GM12891 (cell line): ENCODE data around the gene GNS.
"Not testable (repeated sequence)": the region's sequence is repeated elsewhere in the genome, so short reads cannot be mapped to it uniquely, and the experiment has no call there.

Source experiments
- DNase-seq: peaks from one replicate; pipeline ENCODE4 v3.0.0; 2011; ENCODE audit warnings: low spot score; ENCODE audit not compliant: insufficient read length
- FAIRE-seq: peaks from 2 replicates; lab custom pipeline; 2011; peaks lifted over from hg19 to GRCh38; lab: Jason Lieb, UNC
- PAX5 ChIP-seq: IDR thresholded peaks from 2 replicates; pipeline ENCODE4 v1.6.1; 2011; ENCODE audit warnings: low read length, moderate library complexity, mild to moderate bottlenecking; ENCODE audit not compliant: insufficient read depth, severe bottlenecking
- POLR2A ChIP-seq: IDR thresholded peaks from 2 replicates; pipeline ENCODE4 v1.6.1; 2011; ENCODE audit warnings: low read depth, low read length, control low read depth
- POLR2AphosphoS5 ChIP-seq: IDR thresholded peaks from 2 replicates; pipeline ENCODE4 v1.6.1; 2011; ENCODE audit warnings: low read depth, low read length, control low read depth
- POU2F2 ChIP-seq: IDR thresholded peaks from 2 replicates; pipeline ENCODE4 v1.6.1; 2011; ENCODE audit warnings: low read depth, mild to moderate bottlenecking, control low read depth, low read length, moderate library complexity
- SPI1 ChIP-seq: IDR thresholded peaks from 2 replicates; pipeline ENCODE4 v1.6.1; 2011; ENCODE audit warnings: low read depth, low read length, control low read depth
- TAF1 ChIP-seq: IDR thresholded peaks from 2 replicates; pipeline ENCODE4 v1.6.1; 2011; ENCODE audit warnings: low read depth, low read length, control low read depth

Gene GNS

DNA sequence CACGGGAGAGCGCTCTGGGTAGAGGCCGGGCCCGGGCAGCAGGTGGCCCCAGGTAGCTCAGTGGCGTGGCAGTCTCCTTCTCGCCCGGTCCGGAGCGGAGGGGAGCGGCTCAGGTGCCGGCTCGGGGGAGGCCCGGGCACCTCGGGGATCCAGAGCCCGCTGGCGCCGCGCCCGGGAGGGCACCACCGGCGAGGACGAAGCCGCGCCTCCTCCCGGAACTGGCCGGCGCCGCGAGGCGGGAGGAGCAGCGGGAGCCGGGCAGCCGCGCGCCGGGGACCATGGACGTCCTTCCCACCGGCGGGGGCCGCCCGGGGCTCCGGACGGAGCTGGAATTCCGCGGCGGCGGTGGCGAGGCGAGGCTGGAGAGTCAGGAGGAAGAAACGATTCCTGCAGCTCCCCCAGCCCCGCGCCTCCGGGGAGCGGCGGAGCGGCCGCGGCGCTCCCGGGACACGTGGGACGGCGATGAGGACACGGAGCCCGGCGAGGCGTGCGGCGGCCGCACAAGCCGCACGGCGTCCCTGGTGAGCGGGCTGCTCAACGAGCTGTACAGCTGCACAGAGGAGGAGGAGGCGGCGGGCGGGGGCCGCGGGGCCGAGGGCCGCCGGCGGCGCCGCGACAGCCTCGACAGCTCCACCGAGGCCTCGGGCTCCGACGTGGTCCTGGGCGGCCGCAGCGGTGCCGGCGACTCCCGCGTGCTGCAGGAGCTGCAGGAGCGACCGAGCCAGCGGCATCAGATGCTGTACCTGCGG, 21.5 kb upstream of the GNS start:
- TF ChIP-seq POLR2A (no peak), POU2F2 (no peak), TAF1 (no peak), SPI1 (no peak), POLR2AphosphoS5 (no peak), PAX5 (no peak)
- no peak for FAIRE-seq
- peak; percentile 30 for DNase-seq

DNA sequence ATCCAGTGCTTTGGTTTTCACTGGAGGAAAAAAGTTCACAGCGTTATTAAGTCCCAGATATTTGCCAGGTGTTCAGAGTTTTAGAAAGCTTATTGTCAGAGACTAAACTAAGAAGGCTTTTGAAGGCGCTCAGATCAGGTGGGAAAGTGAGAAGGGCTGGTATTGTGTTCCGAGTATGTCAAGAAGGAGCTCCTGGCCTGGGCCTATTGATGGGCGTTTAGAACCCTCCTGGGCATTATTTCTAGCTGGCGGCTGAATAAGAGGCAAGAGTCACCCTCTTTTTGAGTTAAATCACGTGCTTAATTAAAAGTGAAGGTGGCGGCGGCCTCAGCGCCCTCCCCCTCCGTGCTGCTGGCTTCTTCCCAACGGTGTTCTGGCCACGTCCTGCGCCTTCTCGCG, 20.9 kb upstream of the GNS start:
- DNase-seq (no peak), FAIRE-seq (no peak)
- TF ChIP-seq POU2F2, result no peak

DNA sequence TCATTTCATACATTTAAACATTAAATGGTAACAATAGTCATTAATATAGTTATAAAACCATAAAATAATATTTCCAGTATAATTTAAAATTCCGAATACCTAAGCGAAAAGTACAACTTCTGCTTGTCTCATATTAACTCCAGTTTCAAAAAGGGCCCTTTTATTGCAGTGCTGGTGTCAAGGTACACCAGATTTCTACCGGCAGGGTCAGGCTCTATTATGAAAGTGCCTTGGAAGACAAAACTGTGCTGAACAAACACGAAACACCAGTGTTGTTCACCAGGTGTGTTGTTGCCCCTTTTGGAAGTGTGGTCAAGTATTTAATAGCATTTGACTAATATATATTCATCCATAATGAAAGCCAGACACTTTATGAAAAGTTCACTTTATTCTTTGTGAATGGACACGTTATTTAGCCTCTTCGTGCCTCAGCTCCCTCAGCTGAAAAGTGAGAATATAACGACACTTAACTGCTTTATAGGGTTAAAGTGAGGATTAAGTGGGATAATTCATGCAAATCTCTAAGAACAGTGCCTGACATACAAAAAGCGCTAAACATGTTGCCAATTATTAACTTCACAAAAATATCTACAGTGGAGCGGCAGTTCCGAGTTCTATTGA, 20.3 kb upstream of the GNS start:
- no peak for DNase-seq
- TF ChIP-seq POLR2AphosphoS5 (no peak), PAX5 (no peak), POLR2A (no peak), POU2F2 (no peak), SPI1 (no peak), TAF1 (no peak)
- no peak for FAIRE-seq

DNA sequence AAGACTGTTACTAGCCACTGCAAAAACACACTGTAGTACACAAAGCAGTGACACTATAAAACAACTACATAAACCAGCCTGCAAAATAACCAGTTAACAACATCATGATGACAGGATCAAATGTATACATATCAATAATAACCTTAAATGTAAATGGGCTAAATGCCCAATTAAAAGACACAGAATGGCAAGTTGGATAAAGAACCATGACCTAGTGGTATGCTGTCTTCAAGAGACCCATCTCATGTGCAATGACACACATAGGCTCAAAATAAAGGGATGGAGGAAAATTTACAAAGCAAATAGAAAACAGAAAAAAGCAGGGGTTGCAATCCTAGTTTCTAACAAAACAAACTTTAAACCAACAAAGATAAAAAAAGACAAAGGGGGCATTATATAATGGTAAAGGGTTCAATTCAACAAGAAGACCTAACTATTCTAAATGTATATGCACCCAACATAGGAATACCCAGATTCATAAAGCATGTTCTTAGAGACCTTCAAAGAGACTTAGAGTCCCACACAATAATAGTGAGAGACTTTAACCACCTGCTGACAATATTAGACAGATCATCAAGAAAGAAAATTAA, 16.0 kb upstream of the GNS start:
- DNase-seq, FAIRE-seq: not testable (repeated sequence)

DNA sequence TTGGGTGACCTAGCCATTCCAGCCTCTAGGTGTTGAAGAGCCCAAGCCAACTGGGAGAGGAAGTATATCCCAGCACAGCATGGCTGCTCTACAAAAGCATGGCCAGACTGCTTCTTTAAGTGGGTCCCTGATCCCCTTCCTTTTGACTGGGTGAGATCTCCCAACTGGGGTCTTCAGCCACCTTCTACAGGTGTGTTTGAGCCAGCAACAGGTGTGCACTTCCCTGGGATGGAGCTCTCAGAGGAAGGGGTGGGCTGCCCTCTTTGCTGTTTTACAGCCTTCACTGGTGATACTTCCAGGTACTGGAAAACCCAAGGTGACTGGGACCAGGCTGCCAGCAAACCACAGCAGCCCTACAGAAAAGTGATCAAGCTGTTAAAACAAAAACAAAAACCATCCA, 14.2 kb upstream of the GNS start:
- TF ChIP-seq POU2F2 (no peak), PAX5 (no peak), TAF1 (no peak), POLR2A (no peak), POLR2AphosphoS5 (no peak), SPI1 (no peak)
- no peak for FAIRE-seq
- DNase-seq, result no peak

DNA sequence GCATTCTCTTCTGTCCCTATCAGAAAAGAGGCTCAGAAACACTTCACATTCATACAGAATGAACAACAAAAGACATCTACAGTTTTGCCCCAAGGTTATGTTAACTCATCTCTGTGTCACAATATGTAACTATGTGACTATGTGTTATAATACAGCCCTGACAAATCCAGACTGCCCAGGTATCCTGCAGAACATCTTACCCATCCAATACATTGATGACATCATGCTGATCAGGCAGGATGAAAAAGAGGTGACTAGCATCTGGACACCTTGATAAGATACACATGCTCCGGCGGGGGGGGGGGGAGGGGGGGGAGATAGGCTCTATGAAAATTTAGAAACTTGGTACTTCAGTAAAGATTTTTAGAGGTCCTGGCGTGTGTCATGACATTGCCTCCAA, 8.3 kb upstream of the GNS start:
- TF ChIP-seq POLR2AphosphoS5, result no peak
- no peak for TF ChIP-seq PAX5
- TF ChIP-seq POU2F2, result no peak
- no peak for TF ChIP-seq TAF1
- no peak for TF ChIP-seq POLR2A
- no peak for TF ChIP-seq SPI1
- DNase-seq (no peak), FAIRE-seq (no peak)

DNA sequence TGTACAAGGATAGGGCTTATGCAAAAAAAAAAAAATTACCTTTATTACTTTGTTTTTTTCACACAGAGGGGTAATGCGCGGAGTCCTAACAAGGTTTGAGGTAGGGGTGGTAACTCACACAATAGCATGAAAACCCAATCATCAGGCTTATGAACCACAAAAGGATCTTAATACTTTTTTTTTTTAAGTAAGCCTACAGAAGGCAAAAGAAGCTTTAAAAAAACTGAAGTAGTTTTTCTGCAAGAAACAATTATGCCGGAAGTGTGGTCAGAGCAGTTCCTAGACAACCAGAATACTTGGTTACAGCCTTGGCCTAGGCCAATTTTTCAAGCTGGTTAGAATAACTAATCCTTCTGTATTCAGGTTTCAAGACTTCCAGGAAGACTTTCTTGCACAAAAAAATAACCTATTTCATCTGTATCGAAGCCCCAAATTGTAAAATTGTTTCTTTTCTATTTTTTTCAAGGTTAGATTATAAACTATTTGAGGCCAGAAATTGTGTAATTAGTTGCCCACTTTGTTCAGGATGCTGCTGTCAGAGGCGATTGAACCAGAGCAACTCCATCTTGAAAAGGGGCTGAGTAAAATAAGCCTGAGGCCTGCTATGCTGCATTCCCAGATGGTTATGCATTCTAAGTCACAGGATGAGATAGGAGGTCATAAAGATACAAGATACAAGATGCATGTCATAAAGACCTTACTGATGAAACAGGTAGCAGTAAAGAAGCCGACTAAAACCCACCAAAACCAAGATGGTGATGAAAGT, 1.8 kb upstream of the GNS start:
- no peak for FAIRE-seq

DNA sequence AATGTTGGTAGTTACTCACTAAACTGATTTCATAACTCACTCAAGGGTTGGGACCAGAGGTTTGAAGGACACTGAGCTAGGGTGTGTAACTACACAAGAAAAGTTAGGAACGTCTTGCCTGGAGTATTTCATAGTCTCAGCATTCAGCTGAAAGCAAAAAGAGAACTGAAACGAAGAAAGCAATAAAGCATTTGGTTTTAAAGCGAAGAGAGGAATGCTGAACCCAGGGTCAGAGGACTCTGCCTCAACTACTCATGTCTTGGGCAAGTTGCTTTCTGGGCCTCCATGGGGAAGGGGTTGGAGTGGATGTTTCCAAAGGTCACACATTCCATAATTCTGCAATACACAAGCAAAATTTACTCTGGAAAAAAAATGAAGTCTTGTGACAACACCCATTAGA, 1.4 kb downstream of the GNS start:
- DNase-seq, result no peak
- peak; percentile 41 for FAIRE-seq

More for the DNA sequence above, 1.8 kb upstream of the GNS start:
- DNase-seq, result no peak
- no peak for TF ChIP-seq POLR2AphosphoS5
- no peak for TF ChIP-seq POU2F2
- TF ChIP-seq POLR2A, result no peak
- TF ChIP-seq PAX5, result no peak
- TF ChIP-seq SPI1, result no peak
- TF ChIP-seq TAF1, result no peak

DNA sequence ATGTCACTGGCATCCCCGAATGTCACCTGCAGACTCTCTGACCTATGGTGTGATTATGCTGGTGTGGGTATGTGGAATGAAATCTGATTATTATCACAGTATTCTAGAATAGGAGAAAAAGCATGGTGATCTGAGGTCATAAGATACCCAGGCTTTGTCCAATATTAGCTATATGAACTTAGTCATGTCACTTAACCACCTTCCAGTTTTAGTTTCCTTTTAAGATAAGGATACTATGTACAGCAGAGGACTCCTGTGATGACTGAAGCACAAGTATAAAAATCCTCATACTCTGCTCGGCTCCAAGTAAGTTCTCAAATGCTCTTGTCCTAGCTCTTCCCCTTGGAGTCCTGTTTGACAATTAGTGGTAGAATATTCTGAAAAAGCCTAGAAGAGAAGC, 2.8 kb downstream of the GNS start:
- FAIRE-seq (peak; percentile 33), DNase-seq (no peak)
- TF ChIP-seq PAX5, result no peak
- no peak for TF ChIP-seq POLR2A
- no peak for TF ChIP-seq TAF1
- no peak for TF ChIP-seq POLR2AphosphoS5
- TF ChIP-seq POU2F2, result no peak
- no peak for TF ChIP-seq SPI1

More for the DNA sequence above, 1.4 kb downstream of the GNS start:
- TF ChIP-seq POLR2AphosphoS5 (no peak), SPI1 (peak; percentile 95), POU2F2 (no peak)

DNA sequence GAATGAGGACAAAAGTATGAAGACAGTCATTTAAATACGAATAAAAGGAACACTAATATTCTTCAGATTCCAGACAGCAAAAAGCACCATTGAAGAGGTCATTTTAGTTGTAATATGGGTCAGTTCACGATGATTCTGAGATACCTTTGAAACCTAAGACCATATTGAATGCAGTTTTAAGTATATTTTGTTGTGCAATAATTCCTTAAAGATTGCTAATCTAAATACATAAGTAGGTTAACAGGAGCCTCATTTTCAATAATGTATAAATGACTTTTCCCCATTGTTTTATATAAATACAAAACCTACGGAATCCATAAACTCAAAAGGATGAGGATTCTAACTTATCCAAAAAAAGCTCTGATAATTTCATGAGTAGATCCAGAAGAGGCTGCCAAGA, 5.8 kb downstream of the GNS start:
- TF ChIP-seq TAF1 (no peak), POLR2A (no peak), SPI1 (no peak), PAX5 (no peak)
- FAIRE-seq (no peak), DNase-seq (no peak)
